HG03439 (cell line): ENCODE data around the gene PARVB.
"Not testable (repeated sequence)": the region's sequence is repeated elsewhere in the genome, so short reads cannot be mapped to it uniquely, and the experiment has no call there.

Experiments used
- ATAC-seq: cut with Tn5 transposase; IDR thresholded peaks from one replicate; pipeline ENCODE4 v1.9.1; 2021; ENCODE audit warnings: mild to moderate bottlenecking, moderate library complexity; ENCODE audit not compliant: unreplicated experiment

Gene PARVB

DNA sequence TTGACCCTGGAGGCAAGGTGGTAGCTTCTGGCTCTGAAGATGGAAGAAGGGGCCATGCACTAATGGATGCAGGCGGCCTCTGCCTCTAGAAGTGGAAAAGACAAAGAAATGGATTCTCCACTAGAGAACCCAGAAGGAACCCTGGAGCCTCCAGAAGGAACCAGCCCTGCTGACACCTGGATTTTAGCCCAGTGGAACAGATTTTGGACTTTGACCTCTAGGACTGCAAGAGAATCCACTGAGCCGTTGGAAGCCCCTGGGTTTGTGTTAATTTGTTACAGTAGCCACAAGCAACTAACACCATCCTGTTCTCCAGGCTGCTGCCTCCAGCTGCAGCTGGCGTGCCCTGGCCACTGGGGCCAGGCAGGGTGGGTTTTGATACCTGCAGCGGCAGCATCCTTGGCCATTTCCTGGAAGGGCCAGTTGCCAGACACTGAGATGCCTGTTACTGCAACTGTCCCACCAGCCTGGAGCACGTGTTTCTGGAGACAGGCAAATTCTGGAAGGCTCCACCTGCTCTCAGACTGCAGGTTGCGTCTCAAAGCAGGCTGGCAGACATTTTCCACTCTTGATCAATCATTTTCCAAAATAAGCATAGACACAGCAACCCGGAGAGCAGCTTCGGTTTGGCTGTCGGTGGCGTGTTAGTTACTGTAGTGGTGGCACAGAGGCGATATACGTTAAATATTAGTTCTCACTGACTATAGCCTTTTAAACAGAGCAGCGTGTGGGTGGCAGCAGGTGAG is 79.8 kb downstream of the PARVB start:
- no peak for ATAC-seq

GRCh38 chr22:44107340-44107739 is 83.2 kb downstream of the PARVB start:
- ATAC-seq, result no peak

- ATAC-seq, result no peak
Observed at GRCh38 chr22:44108076-44108475, 84.0 kb downstream of the PARVB start.

GRCh38 chr22:44108806-44109385 is 84.8 kb downstream of the PARVB start:
- no peak for ATAC-seq

GRCh38 chr22:44109416-44109815 is 85.3 kb downstream of the PARVB start:
- ATAC-seq, result no peak

DNA sequence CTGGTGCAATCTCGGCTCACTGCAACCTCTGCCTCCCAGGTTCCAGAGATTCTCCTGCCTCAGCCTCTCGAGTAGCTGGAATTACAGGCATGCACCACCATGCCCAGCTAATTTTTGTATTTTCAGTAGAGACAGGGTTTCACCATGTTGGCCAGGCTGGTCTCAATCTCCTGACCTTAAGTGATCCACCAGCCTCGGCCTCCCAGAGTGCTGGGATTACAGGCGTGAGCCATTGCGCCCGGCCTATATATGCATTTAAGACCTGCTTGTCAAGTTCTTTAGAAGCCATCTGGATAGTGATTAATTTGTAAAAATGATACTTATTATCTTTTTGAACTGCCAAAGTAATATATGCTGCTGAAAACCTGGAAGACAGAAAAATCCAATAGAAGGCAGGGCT is 86.6 kb downstream of the PARVB start:
- not testable (repeated sequence) for ATAC-seq

- ATAC-seq, result no peak
Observed at GRCh38 chr22:44111562-44112155, 87.6 kb downstream of the PARVB start.

- no peak for ATAC-seq
Observed at GRCh38 chr22:44112191-44112590, 88.1 kb downstream of the PARVB start.

DNA sequence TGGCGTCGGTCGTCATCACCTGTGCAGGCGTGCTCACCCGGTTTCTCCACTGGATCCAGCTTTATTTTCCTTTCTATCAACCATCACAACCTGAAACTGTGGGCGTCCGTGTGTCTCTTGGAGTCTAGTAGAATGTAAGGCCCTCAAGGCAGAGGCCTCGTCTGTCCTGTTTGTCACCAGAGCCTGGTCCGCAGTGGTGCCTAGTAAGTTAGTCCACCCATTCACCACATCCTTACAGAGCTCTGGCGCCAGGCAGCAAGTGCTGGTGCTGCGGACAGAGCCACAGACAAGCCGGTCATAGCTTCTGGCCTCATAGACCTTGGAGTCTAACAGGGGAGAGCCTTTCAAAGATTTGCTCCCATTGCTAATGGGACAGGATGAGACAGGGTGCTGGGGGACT is 92.2 kb downstream of the PARVB start:
- ATAC-seq, result no peak

- ATAC-seq, result no peak
Observed at GRCh38 chr22:44116755-44117684, 92.9 kb downstream of the PARVB start.

GRCh38 chr22:44117746-44118145 is 93.6 kb downstream of the PARVB start:
- no peak for ATAC-seq

- ATAC-seq, result no peak
Observed at GRCh38 chr22:44118645-44119315, 94.7 kb downstream of the PARVB start.

GRCh38 chr22:44119669-44120313 is 95.7 kb downstream of the PARVB start:
- no peak for ATAC-seq

DNA sequence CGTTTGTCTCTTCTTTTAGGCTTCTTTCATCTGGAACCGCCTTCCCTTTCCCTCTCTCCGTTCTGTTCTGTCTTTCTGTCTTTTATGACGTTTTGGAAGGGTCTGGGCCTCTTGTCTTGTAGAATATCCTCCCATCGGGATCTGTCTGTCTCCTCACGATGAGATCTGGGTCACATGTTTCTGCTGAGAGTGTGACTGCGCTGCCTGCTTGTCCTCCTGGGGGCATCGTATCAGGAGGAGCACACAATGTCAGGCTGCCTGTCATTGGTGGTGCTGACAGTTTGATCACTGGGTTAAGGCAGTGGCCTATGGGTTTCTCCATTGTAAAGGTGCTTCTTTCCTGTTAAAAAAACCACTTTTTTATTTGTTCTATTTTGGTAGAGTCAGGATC is 96.2 kb downstream of the PARVB start:
- no peak for ATAC-seq

- no peak for ATAC-seq
Observed at GRCh38 chr22:44125421-44125820, 101.3 kb downstream of the PARVB start.

GRCh38 chr22:44126807-44127206 is 102.7 kb downstream of the PARVB start:
- ATAC-seq, result no peak

- no peak for ATAC-seq
Observed at GRCh38 chr22:44127356-44127755, 103.3 kb downstream of the PARVB start.

DNA sequence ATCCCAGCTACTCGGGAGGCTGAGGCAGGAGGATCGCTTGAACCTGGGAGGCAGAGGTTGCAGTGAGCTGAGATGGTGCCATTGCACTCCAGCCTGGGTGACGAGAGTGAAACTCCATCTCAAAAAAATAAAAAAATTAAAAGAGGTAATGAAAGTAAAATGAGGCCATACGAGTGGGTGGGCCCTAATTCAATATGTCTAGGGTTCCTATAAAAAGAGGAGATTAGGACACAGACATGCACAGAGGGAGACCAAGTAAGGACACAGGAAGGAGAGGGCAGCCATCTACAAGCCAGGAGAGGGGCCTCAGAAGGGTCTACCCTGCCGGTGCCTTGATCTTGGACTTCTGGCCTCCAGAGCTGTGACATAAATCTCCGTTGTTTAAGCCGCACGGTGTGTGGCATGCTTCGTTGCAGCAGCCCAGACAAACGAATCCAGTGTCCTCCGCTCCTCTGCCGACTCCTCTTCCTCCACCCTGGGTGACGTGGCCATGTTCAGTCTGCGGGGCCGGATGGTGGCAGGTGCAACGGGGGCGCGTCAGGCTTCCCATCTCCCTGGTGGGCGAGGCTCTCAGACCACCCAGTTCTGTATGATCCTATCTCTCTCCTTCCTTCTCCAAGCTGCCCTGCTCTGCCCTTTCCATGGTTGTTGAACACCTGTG is 105.0 kb downstream of the PARVB start:
- no peak for ATAC-seq

GRCh38 chr22:44129619-44129976 is 105.5 kb downstream of the PARVB start:
- no peak for ATAC-seq
